Endothelial cell of umbilical vein (primary cell): ENCODE data around the gene AP2A2. TPM values are rescaled to one million over a fixed set of nuclear protein-coding genes. Genes with fewer than 3 reads are reported as not detected.

ENCODE experiments used
- BruUV-seq: library from RNA; stranded (reverse); fragments of 400-500 nt; replicated peaks from 2 replicates; lab custom pipeline; 2021; lab: Mats Ljungman, UMichigan
- CTCF ChIA-PET: fragments of 300-600, 350-600 bp; sonication (Branson Sonifier 250); formaldehyde crosslinking; loops from one replicate; lab custom pipeline; 2021; ENCODE audit warnings: antibody characterized with exemption, inconsistent platforms; lab: Charles Lee
- POLR2A ChIA-PET: fragments of 300-600, 350-600 bp; sonication (Branson Sonifier 250); formaldehyde crosslinking; loops from one replicate; lab custom pipeline; 2021; ENCODE audit warnings: antibody characterized with exemption, inconsistent platforms; lab: Charles Lee
- DNase-seq: peaks from one replicate; pipeline ENCODE4 v3.0.0-alpha.2; 2011; ENCODE audit warnings: low read depth, low spot score
- FAIRE-seq: peaks from 2 replicates; lab custom pipeline; 2011; peaks lifted over from hg19 to GRCh38; lab: Jason Lieb, UNC
- H2AFZ ChIP-seq: 2 replicates; pipeline ENCODE4 v1.6.0; 2012; ENCODE audit warnings: low read depth, low read length, control low read depth, inconsistent platforms
- H3K27ac ChIP-seq: 2 replicates; pipeline ENCODE4 v1.5.1; 2011; ENCODE audit warnings: low read depth, mild to moderate bottlenecking, control low read depth, low read length, moderate library complexity; ENCODE audit not compliant: insufficient read depth
- H3K27me3 ChIP-seq, 2 experiments: 2 replicates each; pipeline versions ENCODE4 v1.6.0 to v1.6.1; 2011; ENCODE audit warnings: low read length in 2 of 2, mixed read lengths in 1 of 2; ENCODE audit not compliant: control insufficient read depth in 2 of 2, insufficient read depth in 2 of 2
- H3K36me3 ChIP-seq, 2 experiments: 2 replicates in 1 of 2; 3 replicates in 1 of 2; pipeline ENCODE4 v1.5.1; 2011; ENCODE audit warnings: low read length in 2 of 2, mild to moderate bottlenecking in 1 of 2, moderate library complexity in 1 of 2; ENCODE audit not compliant: control insufficient read depth in 2 of 2, insufficient read depth in 2 of 2; ENCODE audit errors: extremely low read depth in 1 of 2
- H3K4me1 ChIP-seq: 3 replicates; pipeline ENCODE4 v1.5.1; 2011; ENCODE audit warnings: mild to moderate bottlenecking, low read length; ENCODE audit not compliant: control insufficient read depth, insufficient read depth; ENCODE audit errors: extremely low read depth
- H3K4me2 ChIP-seq: 2 replicates; pipeline ENCODE4 v1.6.1; 2011; ENCODE audit warnings: low read length, control low read depth, mixed read lengths; ENCODE audit not compliant: insufficient read depth
- H3K4me3 ChIP-seq, 3 experiments: fragments of 200-600 bp in 1 of 3; sonication (generic), shearing (Covaris generic) in 1 of 3; replicated peaks in 1 of 3; 2 replicates each; pipeline ENCODE4 v1.5.1; 2011 to 2016; ENCODE audit warnings: control low read depth in 3 of 3, low read length in 3 of 3, mild to moderate bottlenecking in 2 of 3, inconsistent platforms in 1 of 3, low read depth in 1 of 3, moderate library complexity in 1 of 3; ENCODE audit not compliant: insufficient read depth in 1 of 3
- H3K79me2 ChIP-seq: 2 replicates; pipeline ENCODE4 v1.6.0; 2012; ENCODE audit warnings: low read length, inconsistent platforms; ENCODE audit not compliant: control insufficient read depth, insufficient read depth
- H3K9ac ChIP-seq: replicated peaks from 2 replicates; pipeline ENCODE3; 2011; ENCODE audit warnings: low read length, control low read depth; ENCODE audit not compliant: insufficient read depth; ENCODE audit errors: extremely low read depth
- H3K9me1 ChIP-seq: replicated peaks from 3 replicates; pipeline ENCODE4 v1.6.0; 2011; ENCODE audit warnings: mild to moderate bottlenecking, low read length; ENCODE audit not compliant: control insufficient read depth, insufficient read depth; ENCODE audit errors: extremely low read depth
- H3K9me3 ChIP-seq: replicated peaks from 2 replicates; pipeline ENCODE4 v1.5.1; 2012; ENCODE audit warnings: low read length, inconsistent platforms; ENCODE audit not compliant: control insufficient read depth, insufficient read depth
- H4K20me1 ChIP-seq: replicated peaks from 2 replicates; pipeline ENCODE3; 2011; ENCODE audit warnings: mild to moderate bottlenecking, low read length; ENCODE audit not compliant: control insufficient read depth, insufficient read depth; ENCODE audit errors: extremely low read depth
- CTCF ChIP-seq, 2 donors: IDR thresholded peaks; 1 replicate in 1 of 2; 2 replicates in 1 of 2; pipeline ENCODE4 v1.5.1; 2011; ENCODE audit warnings: low read length in 2 of 2, mild to moderate bottlenecking in 2 of 2, moderate library complexity in 2 of 2, control low read depth in 1 of 2, inconsistent platforms in 1 of 2, low read depth in 1 of 2; ENCODE audit not compliant: insufficient read depth in 1 of 2; ENCODE audit errors: extremely low read depth in 1 of 2
- EZH2 ChIP-seq: IDR thresholded peaks from 2 replicates; pipeline ENCODE4 v1.6.1; 2012; ENCODE audit warnings: borderline replicate concordance, low read depth, mild to moderate bottlenecking, moderate library complexity, low read length, inconsistent platforms; ENCODE audit not compliant: severe bottlenecking
- FOS ChIP-seq: IDR thresholded peaks from 2 replicates; pipeline ENCODE4 v1.6.1; 2011; ENCODE audit warnings: mild to moderate bottlenecking, low read length, moderate library complexity, borderline replicate concordance; ENCODE audit not compliant: insufficient read depth
- GATA2 ChIP-seq: IDR thresholded peaks from 2 replicates; pipeline ENCODE4 v1.7.0; 2011; ENCODE audit warnings: low read depth, mild to moderate bottlenecking, moderate library complexity, mixed read lengths, low read length; ENCODE audit not compliant: insufficient read length, insufficient read depth
- JUN ChIP-seq: IDR thresholded peaks from 2 replicates; pipeline ENCODE4 v1.6.1; 2011; ENCODE audit warnings: borderline replicate concordance, low read depth; ENCODE audit not compliant: insufficient read length, insufficient read depth
- MAX ChIP-seq: IDR thresholded peaks from 2 replicates; pipeline ENCODE4 v1.6.1; 2011; ENCODE audit not compliant: insufficient read depth, insufficient read length
- MYC ChIP-seq: IDR thresholded peaks from one replicate; pipeline ENCODE4 v1.6.1; 2011; ENCODE audit warnings: mild to moderate bottlenecking, low read depth, low read length
- POLR2A ChIP-seq: IDR thresholded peaks from 2 replicates; pipeline ENCODE4 v1.6.1; 2012; ENCODE audit warnings: low read depth, mild to moderate bottlenecking, control low read depth, low read length
- POLR2AphosphoS5 ChIP-seq: IDR thresholded peaks from 2 replicates; pipeline ENCODE4 v1.6.1; 2012; ENCODE audit warnings: low read depth, mild to moderate bottlenecking, control low read depth, low read length, moderate library complexity; ENCODE audit not compliant: insufficient read depth
- dilution Hi-C: fragments of 300-500 bp; cut with MboI; formaldehyde crosslinking; loops from one replicate; pipeline ENCODE4 v1.15.0; 2019; ENCODE audit warnings: low sequenced_read_pairs; ENCODE audit not compliant: extremely low pct_ligation_motif_present
- intact Hi-C: fragments of 100-400 bp; cut with micrococcal nuclease; formaldehyde crosslinking; loops from one replicate; pipeline ENCODE4 v1.10.0; 2022
- polyA plus RNA-seq, 4 experiments: library from polyadenylated mRNA; depleted of rRNA in 3 of 4; stranded (reverse) in 3 of 4; unstranded in 1 of 4; fragments of >200 nt; gene quantifications; 2 replicates each; pipeline versions ENCODE4 v1.2.1 to v1.2.3, GENCODE V29; 2011 to 2012; ENCODE audit warnings: missing spikeins in 1 of 4
- total RNA-seq: library from RNA; stranded (reverse); gene quantifications from 2 replicates; pipeline ENCODE4 v1.2.3, GENCODE V29; 2021

The AP2A2 gene
- total and polyA plus RNA-seq, 2 donors (not counting 3 experiments of a cell fraction or from before 2014, with no cell fraction given) = 89.5 to 92.6 TPM

GRCh38 chr11:993632-994167 lies 68.0 kb downstream of the AP2A2 start:
- peaks cover 12 to 54% of the 10 kb centered on the region in 2 experiments for H3K36me3 ChIP-seq
- POLR2A ChIA-PET = no interaction called here
- no peaks in the 10 kb centered on the region for H3K27me3 ChIP-seq
- H3K9me3 ChIP-seq = no peaks in the 10 kb centered on the region
- no peaks in the 10 kb centered on the region for H3K9me1 ChIP-seq
- no peak overlapping the region for H3K27ac ChIP-seq
- FAIRE-seq = no peak
- no TSS peak for BruUV-seq
- dilution Hi-C loops (no loop called here), intact Hi-C loops (no loop called here)
- no peak overlapping the region for H3K4me3 ChIP-seq
- no peak for DNase-seq
- H3K79me2 ChIP-seq = peaks cover 2% of the 10 kb centered on the region
- H4K20me1 ChIP-seq = no peaks in the 10 kb centered on the region
- CTCF ChIA-PET = interaction anchor here (1.3 kb wide), 1 partner anchor 10 kb away, joined by 3 read pairs; no protein-coding TSS in a partner anchor
- no peaks in the 10 kb centered on the region for H3K4me1 ChIP-seq
- H3K4me2 ChIP-seq = no peak overlapping the region
- TF ChIP-seq GATA2 (no peak), EZH2 (no peak), CTCF (IDR thresholded peaks at IDR 0.05; ENCODE audit: extremely low read depth in 1 of 2, insufficient read depth in 1 of 2, low read depth in 1 of 2, low read length in 2 of 2) (no peak), MAX (no peak), POLR2A (no peak), MYC (no peak), FOS (no peak), JUN (no peak), POLR2AphosphoS5 (no peak)
- H2AFZ ChIP-seq = no peak overlapping the region
- H3K9ac ChIP-seq = no peak overlapping the region
